SK-N-SH (cell line): Measurements from ENCODE around the gene PTPA. TPM values are rescaled to one million over a fixed set of nuclear protein-coding genes. Genes with fewer than 3 reads are reported as not detected.

ENCODE experiments used
- CTCF ChIA-PET: fragments of 300-600, 350-600 bp; formaldehyde crosslinking; extraction: SDS; loops from one replicate; lab custom pipeline; 2021; lab: Yijun Ruan, JAX
- POLR2A ChIA-PET: fragments of 350-600 bp; sonication (Branson Sonifier 250); formaldehyde crosslinking; extraction: SDS; loops from one replicate; lab custom pipeline; 2020; ENCODE audit warnings: antibody characterized with exemption, inconsistent platforms; lab: Yijun Ruan, JAX
- DNase-seq: peaks from one replicate; pipeline ENCODE4 v3.0.0; 2012
- H2AFZ ChIP-seq: fragments of 200-600 bp; sonication (generic); 2 replicates; pipeline ENCODE4 v1.8.1; 2016; ENCODE audit warnings: antibody characterized with exemption, mild to moderate bottlenecking, low read depth
- H3F3A ChIP-seq: fragments of 200-600 bp; sonication (generic); replicated peaks from 2 replicates; pipeline ENCODE3; 2016; ENCODE audit warnings: antibody characterized with exemption, mild to moderate bottlenecking; ENCODE audit not compliant: insufficient read depth
- H3K27ac ChIP-seq, 2 experiments: fragments of 200-500 bp in 1 of 2; fragments of 200-600 bp in 1 of 2; sonication (Bioruptor generic) in 1 of 2; sonication (generic), shearing (Covaris generic) in 1 of 2; 2 replicates each; pipeline versions ENCODE4 v1.5.1 to v1.6.1; 2014 to 2016; ENCODE audit warnings: low read depth in 2 of 2, inconsistent platforms in 1 of 2, low read length in 1 of 2, mild to moderate bottlenecking in 1 of 2, mixed read lengths in 1 of 2
- H3K27me3 ChIP-seq: fragments of 200-600 bp; sonication (generic), shearing (Covaris generic); 2 replicates; pipeline ENCODE4 v1.6.1; 2016; ENCODE audit warnings: mixed run types; ENCODE audit not compliant: insufficient read depth
- H3K36me3 ChIP-seq, 2 experiments: fragments of 200-500 bp in 1 of 2; fragments of 200-600 bp in 1 of 2; sonication (Bioruptor generic) in 1 of 2; sonication (generic) in 1 of 2; replicated peaks in 1 of 2; 2 replicates each; pipeline versions ENCODE3 to v1.5.1; 2014 to 2016; ENCODE audit warnings: low read length in 1 of 2, mild to moderate bottlenecking in 1 of 2; ENCODE audit not compliant: insufficient read depth in 2 of 2, control insufficient read depth in 1 of 2
- H3K4me1 ChIP-seq, 2 experiments: fragments of 200-500 bp in 1 of 2; fragments of 200-600 bp in 1 of 2; sonication (Bioruptor generic) in 1 of 2; sonication (generic), shearing (Covaris generic) in 1 of 2; 2 replicates each; pipeline versions ENCODE4 v1.5.1 to v1.6.1; 2014 to 2016; ENCODE audit warnings: low read depth in 1 of 2, low read length in 1 of 2, mixed run types in 1 of 2; ENCODE audit not compliant: insufficient read depth in 2 of 2, control insufficient read depth in 1 of 2
- H3K4me2 ChIP-seq: fragments of 200-600 bp; sonication (generic), shearing (Covaris generic); 2 replicates; pipeline ENCODE4 v1.6.1; 2017; ENCODE audit warnings: mixed run types
- H3K4me3 ChIP-seq, 2 experiments: fragments of 200-500 bp in 1 of 2; fragments of 200-600 bp in 1 of 2; sonication (Bioruptor generic) in 1 of 2; sonication (generic), shearing (Covaris generic) in 1 of 2; 2 replicates each; pipeline versions ENCODE4 v1.5.1 to v1.8.1; 2014 to 2016; ENCODE audit warnings: low read depth in 2 of 2, inconsistent platforms in 1 of 2, low read length in 1 of 2, mild to moderate bottlenecking in 1 of 2, mixed read lengths in 1 of 2, moderate library complexity in 1 of 2
- H3K79me2 ChIP-seq: fragments of 200-600 bp; sonication (generic); 2 replicates; pipeline ENCODE4 v1.8.1; 2017; ENCODE audit warnings: mild to moderate bottlenecking; ENCODE audit not compliant: insufficient read depth
- H3K9ac ChIP-seq: fragments of 200-600 bp; sonication (generic); 2 replicates; pipeline ENCODE4 v1.6.1; 2017; ENCODE audit warnings: mixed run types
- H3K9me2 ChIP-seq: fragments of 200-600 bp; sonication (generic); 2 replicates; pipeline ENCODE4 v1.6.1; 2017; ENCODE audit warnings: mixed run types
- H3K9me3 ChIP-seq: fragments of 200-600 bp; sonication (generic); 2 replicates; pipeline ENCODE4 v1.6.1; 2017; ENCODE audit warnings: mixed run types, mild to moderate bottlenecking, moderate library complexity
- H4K20me1 ChIP-seq: fragments of 200-600 bp; sonication (generic); 2 replicates; pipeline ENCODE4 v1.6.1; 2017; ENCODE audit warnings: mild to moderate bottlenecking, mixed run types; ENCODE audit not compliant: insufficient read depth
- ELF1 ChIP-seq: IDR thresholded peaks from 2 replicates; pipeline ENCODE4 v1.4.0; 2012
- EZH2phosphoT487 ChIP-seq: fragments of 200-600 bp; sonication (generic); IDR thresholded peaks from 2 replicates; pipeline ENCODE4 v1.6.1; 2017; ENCODE audit warnings: low read depth, mixed run types, mild to moderate bottlenecking, antibody characterized with exemption, moderate library complexity, borderline replicate concordance
- FOSL2 ChIP-seq: IDR thresholded peaks from 2 replicates; pipeline ENCODE4 v1.4.0; 2012; ENCODE audit warnings: low read depth, mild to moderate bottlenecking, moderate library complexity, borderline replicate concordance
- FOXM1 ChIP-seq: IDR thresholded peaks from 2 replicates; pipeline ENCODE4 v1.4.0; 2012; ENCODE audit warnings: low read depth, mild to moderate bottlenecking
- GATA2 ChIP-seq: sonication (generic); formaldehyde crosslinking; IDR thresholded peaks from 2 replicates; pipeline ENCODE4 v1.5.0; 2020; ENCODE audit warnings: mild to moderate bottlenecking, missing genetic modification reagents
- JUND ChIP-seq: IDR thresholded peaks from 2 replicates; pipeline ENCODE4 v1.4.0; 2012
- MEF2A ChIP-seq: IDR thresholded peaks from 2 replicates; pipeline ENCODE4 v1.4.0; 2012; ENCODE audit warnings: low read depth, borderline replicate concordance
- POLR2AphosphoS5 ChIP-seq: IDR thresholded peaks from 2 replicates; pipeline ENCODE4 v1.6.1; 2012; ENCODE audit warnings: low read depth, low read length
- RAD21 ChIP-seq: IDR thresholded peaks from 2 replicates; pipeline ENCODE4 v1.6.1; 2012; ENCODE audit warnings: mild to moderate bottlenecking, low read length
- RCOR1 ChIP-seq: fragments of 150-350 bp; IDR thresholded peaks from 2 replicates; pipeline ENCODE4 v1.6.1; 2017; ENCODE audit warnings: antibody characterized with exemption, low read length
- RXRA ChIP-seq: IDR thresholded peaks from 2 replicates; pipeline ENCODE4 v1.4.0; 2012; ENCODE audit warnings: low read depth, mild to moderate bottlenecking, borderline replicate concordance
- SIN3A ChIP-seq: IDR thresholded peaks from 2 replicates; pipeline ENCODE4 v1.6.1; 2012; ENCODE audit warnings: low read depth, mild to moderate bottlenecking, low read length, moderate library complexity, borderline replicate concordance
- TAF1 ChIP-seq: IDR thresholded peaks from 2 replicates; pipeline ENCODE4 v1.6.1; 2012; ENCODE audit warnings: low read depth, mild to moderate bottlenecking, low read length, moderate library complexity, borderline replicate concordance
- TCF12 ChIP-seq: IDR thresholded peaks from 2 replicates; pipeline ENCODE4 v1.4.0; 2012
- YY1 ChIP-seq: IDR thresholded peaks from 2 replicates; pipeline ENCODE4 v1.4.0; 2012; ENCODE audit warnings: low read depth, mild to moderate bottlenecking
- WGBS: methylation state at CpG from one replicate; pipeline ENCODE4 v1.1.6; 2017; ENCODE audit warnings: low lambda C conversion rate; 5-methylcytosine and 5-hydroxymethylcytosine counted together
- polyA plus RNA-seq, 3 experiments: library from polyadenylated mRNA; depleted of rRNA; stranded (reverse); fragments of >200 nt; gene quantifications; 2 replicates each; pipeline ENCODE4 v1.2.3, GENCODE V29; 2012
- TF ChIP-seq, protein P1 (sequence below): IDR thresholded peaks from 2 replicates; pipeline ENCODE4 v1.4.0; 2012; ENCODE audit warnings: low read depth, borderline replicate concordance
- TF ChIP-seq, protein P2 (sequence below): IDR thresholded peaks from 2 replicates; pipeline ENCODE4; 2012
- TF ChIP-seq, protein P3 (sequence below): IDR thresholded peaks from 2 replicates; pipeline ENCODE4 v1.4.0; 2012; ENCODE audit warnings: low read depth
- TF ChIP-seq, protein P4 (sequence below): fragments of 150-350 bp; IDR thresholded peaks from 2 replicates; pipeline ENCODE4 v1.6.1; 2016; ENCODE audit warnings: mild to moderate bottlenecking, low read depth, low read length
- TF ChIP-seq, protein P5 (sequence below): fragments of 200-600 bp; sonication (generic); IDR thresholded peaks from 2 replicates; pipeline ENCODE4 v1.6.1; 2017; ENCODE audit warnings: antibody characterized with exemption, mild to moderate bottlenecking, moderate library complexity

PTPA gene
- polyA plus RNA-seq, 1 of the 3 experiments (the other 2 are of a cell fraction), result 130 TPM

DNA sequence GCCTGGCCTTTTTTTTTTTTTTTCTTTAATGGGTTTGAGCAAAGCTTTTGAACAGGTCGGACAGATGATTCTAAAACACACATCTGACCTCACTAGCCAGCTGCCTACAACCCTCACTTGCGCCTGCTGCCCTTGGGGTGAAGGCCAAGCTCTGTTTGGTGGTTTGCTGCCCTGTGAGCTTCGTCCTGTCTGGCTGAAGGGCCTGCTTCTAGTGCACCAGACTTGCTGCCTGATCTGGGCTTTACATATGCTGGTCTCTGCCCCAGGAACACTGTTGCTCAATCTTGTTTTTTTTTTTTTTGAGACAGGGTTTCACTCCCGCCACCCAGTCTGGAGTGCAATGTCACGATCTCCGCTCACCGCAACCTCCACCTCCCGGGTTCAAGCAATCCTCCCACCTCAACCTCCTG, 46.7 kb upstream of the PTPA start:
- TF ChIP-seq TAF1 (no peak), YY1 (no peak), FOSL2 (no peak), TCF12 (no peak), RAD21 (no peak), MEF2A (no peak), JUND (no peak)
- TF ChIP-seq, protein P1, sequence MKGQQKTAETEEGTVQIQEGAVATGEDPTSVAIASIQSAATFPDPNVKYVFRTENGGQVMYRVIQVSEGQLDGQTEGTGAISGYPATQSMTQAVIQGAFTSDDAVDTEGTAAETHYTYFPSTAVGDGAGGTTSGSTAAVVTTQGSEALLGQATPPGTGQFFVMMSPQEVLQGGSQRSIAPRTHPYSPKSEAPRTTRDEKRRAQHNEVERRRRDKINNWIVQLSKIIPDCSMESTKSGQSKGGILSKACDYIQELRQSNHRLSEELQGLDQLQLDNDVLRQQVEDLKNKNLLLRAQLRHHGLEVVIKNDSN, result no peak
- CTCF ChIA-PET, result interaction anchor here (0.7 kb wide), 1 partner anchor 737 kb away, joined by 4 read pairs; no protein-coding TSS in a partner anchor
- Histone ChIP-seq H3K27ac (no peak overlapping the region), H2AFZ (no peak overlapping the region), H3K4me1 (peaks cover 0 to 10% of the 10 kb centered on the region in 2 experiments; a peak in 1 of 4 replicates), H4K20me1 (no peaks in the 10 kb centered on the region), H3K27me3 (no peaks in the 10 kb centered on the region), H3K9ac (no peak overlapping the region), H3K4me2 (no peak overlapping the region), H3K4me3 (no peak overlapping the region), H3K9me2 (no peaks in the 10 kb centered on the region), H3F3A (no peaks in the 10 kb centered on the region), H3K36me3 (peaks cover 0 to 33% of the 10 kb centered on the region in 2 experiments), H3K79me2 (no peaks in the 10 kb centered on the region), H3K9me3 (no peaks in the 10 kb centered on the region)
- WGBS, result 96% methylated on average over 8 of the region's 8 CpGs
- DNase-seq, result no peak
- POLR2A ChIA-PET, result no interaction called here

DNA sequence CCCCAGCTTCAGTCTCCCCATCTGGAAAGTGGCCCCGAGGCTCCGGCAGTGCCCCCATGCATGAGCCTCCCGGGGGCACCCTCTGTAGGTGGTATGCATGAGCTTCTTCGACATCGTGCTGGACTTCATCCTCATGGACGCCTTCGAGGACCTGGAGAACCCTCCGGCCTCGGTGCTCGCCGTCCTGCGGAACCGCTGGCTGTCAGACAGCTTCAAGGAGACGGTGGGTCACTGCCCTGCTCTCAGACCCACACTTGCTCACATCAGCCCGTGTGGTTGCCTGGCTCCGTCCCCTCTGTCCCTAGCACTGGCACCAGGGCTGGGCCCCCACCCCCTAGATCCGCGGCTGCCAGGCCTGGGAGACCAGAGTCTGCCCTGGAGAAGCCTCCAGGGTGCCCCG, 43.1 kb upstream of the PTPA start:
- Histone ChIP-seq H3K9me2 (no peaks in the 10 kb centered on the region), H3K4me1 (peaks cover 0 to 17% of the 10 kb centered on the region in 2 experiments; a peak in 1 of 4 replicates), H3F3A (peaks cover 2% of the 10 kb centered on the region), H3K36me3 (peaks cover 0 to 26% of the 10 kb centered on the region in 2 experiments), H3K27me3 (no peaks in the 10 kb centered on the region), H3K27ac (peak overlapping the region in 1 of 2 experiments; percentile 80; a peak in 1 of 4 replicates), H3K9me3 (no peaks in the 10 kb centered on the region), H3K9ac (no peak overlapping the region), H2AFZ (no peak overlapping the region), H3K4me3 (no peak overlapping the region), H3K4me2 (no peak overlapping the region), H4K20me1 (no peaks in the 10 kb centered on the region), H3K79me2 (no peaks in the 10 kb centered on the region)
- WGBS, result 79% methylated on average over 4 of the region's 19 CpGs
- ChIA-PET POLR2A (interaction anchor here (1.3 kb wide), 1 partner anchor 13 kb away, joined by 6 read pairs; the partner anchor contains the start of gene DOLPP1), CTCF (interaction anchor here (1.0 to 1.3 kb wide), 2 partner anchors 9 to 63 kb away, joined by 3 to 4 read pairs; no protein-coding TSS in a partner anchor)
- no peak for DNase-seq
- TF ChIP-seq MEF2A, result no peak
- TF ChIP-seq, protein P2, sequence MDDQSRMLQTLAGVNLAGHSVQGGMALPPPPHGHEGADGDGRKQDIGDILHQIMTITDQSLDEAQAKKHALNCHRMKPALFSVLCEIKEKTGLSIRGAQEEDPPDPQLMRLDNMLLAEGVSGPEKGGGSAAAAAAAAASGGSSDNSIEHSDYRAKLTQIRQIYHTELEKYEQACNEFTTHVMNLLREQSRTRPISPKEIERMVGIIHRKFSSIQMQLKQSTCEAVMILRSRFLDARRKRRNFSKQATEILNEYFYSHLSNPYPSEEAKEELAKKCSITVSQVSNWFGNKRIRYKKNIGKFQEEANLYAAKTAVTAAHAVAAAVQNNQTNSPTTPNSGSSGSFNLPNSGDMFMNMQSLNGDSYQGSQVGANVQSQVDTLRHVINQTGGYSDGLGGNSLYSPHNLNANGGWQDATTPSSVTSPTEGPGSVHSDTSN, result no peak
- TF ChIP-seq TCF12, result no peak
- no peak for TF ChIP-seq EZH2phosphoT487
- TF ChIP-seq, protein P3, sequence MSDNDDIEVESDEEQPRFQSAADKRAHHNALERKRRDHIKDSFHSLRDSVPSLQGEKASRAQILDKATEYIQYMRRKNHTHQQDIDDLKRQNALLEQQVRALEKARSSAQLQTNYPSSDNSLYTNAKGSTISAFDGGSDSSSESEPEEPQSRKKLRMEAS, result no peak
- TF ChIP-seq TAF1, result no peak
- no peak for TF ChIP-seq YY1
- TF ChIP-seq POLR2AphosphoS5, result no peak
- TF ChIP-seq, protein P4, sequence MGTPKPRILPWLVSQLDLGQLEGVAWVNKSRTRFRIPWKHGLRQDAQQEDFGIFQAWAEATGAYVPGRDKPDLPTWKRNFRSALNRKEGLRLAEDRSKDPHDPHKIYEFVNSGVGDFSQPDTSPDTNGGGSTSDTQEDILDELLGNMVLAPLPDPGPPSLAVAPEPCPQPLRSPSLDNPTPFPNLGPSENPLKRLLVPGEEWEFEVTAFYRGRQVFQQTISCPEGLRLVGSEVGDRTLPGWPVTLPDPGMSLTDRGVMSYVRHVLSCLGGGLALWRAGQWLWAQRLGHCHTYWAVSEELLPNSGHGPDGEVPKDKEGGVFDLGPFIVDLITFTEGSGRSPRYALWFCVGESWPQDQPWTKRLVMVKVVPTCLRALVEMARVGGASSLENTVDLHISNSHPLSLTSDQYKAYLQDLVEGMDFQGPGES, result no peak
- TF ChIP-seq RXRA, result no peak
- TF ChIP-seq ELF1, result no peak
- TF ChIP-seq, protein P5, sequence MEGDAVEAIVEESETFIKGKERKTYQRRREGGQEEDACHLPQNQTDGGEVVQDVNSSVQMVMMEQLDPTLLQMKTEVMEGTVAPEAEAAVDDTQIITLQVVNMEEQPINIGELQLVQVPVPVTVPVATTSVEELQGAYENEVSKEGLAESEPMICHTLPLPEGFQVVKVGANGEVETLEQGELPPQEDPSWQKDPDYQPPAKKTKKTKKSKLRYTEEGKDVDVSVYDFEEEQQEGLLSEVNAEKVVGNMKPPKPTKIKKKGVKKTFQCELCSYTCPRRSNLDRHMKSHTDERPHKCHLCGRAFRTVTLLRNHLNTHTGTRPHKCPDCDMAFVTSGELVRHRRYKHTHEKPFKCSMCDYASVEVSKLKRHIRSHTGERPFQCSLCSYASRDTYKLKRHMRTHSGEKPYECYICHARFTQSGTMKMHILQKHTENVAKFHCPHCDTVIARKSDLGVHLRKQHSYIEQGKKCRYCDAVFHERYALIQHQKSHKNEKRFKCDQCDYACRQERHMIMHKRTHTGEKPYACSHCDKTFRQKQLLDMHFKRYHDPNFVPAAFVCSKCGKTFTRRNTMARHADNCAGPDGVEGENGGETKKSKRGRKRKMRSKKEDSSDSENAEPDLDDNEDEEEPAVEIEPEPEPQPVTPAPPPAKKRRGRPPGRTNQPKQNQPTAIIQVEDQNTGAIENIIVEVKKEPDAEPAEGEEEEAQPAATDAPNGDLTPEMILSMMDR, result no peak
- no peak for TF ChIP-seq RCOR1
- TF ChIP-seq FOXM1, result no peak
- no peak for TF ChIP-seq SIN3A
- TF ChIP-seq GATA2 (CRISPR knock-in tag), result no peak
